Chondrocyte (in vitro differentiated cells): Measurements from ENCODE around the gene ARGLU1. TPM values are rescaled to one million over a fixed set of nuclear protein-coding genes. Genes with fewer than 3 reads are reported as not detected.
A peak's percentile ranks its signal among the peaks of the same experiment; 100 is the strongest.

Experiments
- DNase-seq: peaks from one replicate; pipeline ENCODE4 v3.0.0; 2021; ENCODE audit warnings: mixed read lengths, low spot score
- H3K27ac Mint-ChIP-seq: one replicate; pipeline ENCODE4 v1.8.0; 2021; ENCODE audit warnings: mild to moderate bottlenecking, moderate library complexity, mixed read lengths; ENCODE audit not compliant: unreplicated experiment
- H3K27me3 Mint-ChIP-seq: 2 replicates; pipeline ENCODE4 v1.8.0; 2021; ENCODE audit warnings: low read depth, mixed read lengths
- H3K36me3 Mint-ChIP-seq: 2 replicates; pipeline ENCODE4 v1.8.0; 2021; ENCODE audit warnings: low read depth, mixed read lengths
- H3K4me1 Mint-ChIP-seq: 2 replicates; pipeline ENCODE4 v1.8.0; 2021; ENCODE audit warnings: low read depth, mild to moderate bottlenecking, mixed read lengths
- H3K4me3 Mint-ChIP-seq: one replicate; pipeline ENCODE4 v1.8.0; 2021; ENCODE audit warnings: mild to moderate bottlenecking, moderate library complexity, mixed read lengths; ENCODE audit not compliant: unreplicated experiment
- H3K9me3 Mint-ChIP-seq: 2 replicates; pipeline ENCODE4 v1.8.0; 2021; ENCODE audit warnings: low read depth, mixed read lengths
- long read RNA-seq: library from polyadenylated mRNA; stranded (forward); transcript quantifications from one replicate; pipeline ENCODE4 v2.0.0, GENCODE V29; 2021
- total RNA-seq: library from RNA; stranded (reverse); gene quantifications from 3 replicates; pipeline ENCODE4 v1.2.1, GENCODE V29; 2021
- TF ChIP-seq, protein P1 (sequence below): fragments of 200-600 bp; sonication (generic); IDR thresholded peaks from 2 replicates; pipeline ENCODE4 v1.5.0; 2021; ENCODE audit warnings: antibody characterized with exemption, mild to moderate bottlenecking, moderate library complexity

ARGLU1 gene
- total RNA-seq, result 48.5 to 55.6 TPM (median 51.6 TPM) in 3 replicates
- long read RNA-seq, full-length matches to known transcripts, result 96 of 102 reads
- long read RNA-seq, partial matches to known transcripts, result 1 of 102 reads
- long read RNA-seq, other reads (novel, unspliced or antisense), result 5 of 102 reads

DNA sequence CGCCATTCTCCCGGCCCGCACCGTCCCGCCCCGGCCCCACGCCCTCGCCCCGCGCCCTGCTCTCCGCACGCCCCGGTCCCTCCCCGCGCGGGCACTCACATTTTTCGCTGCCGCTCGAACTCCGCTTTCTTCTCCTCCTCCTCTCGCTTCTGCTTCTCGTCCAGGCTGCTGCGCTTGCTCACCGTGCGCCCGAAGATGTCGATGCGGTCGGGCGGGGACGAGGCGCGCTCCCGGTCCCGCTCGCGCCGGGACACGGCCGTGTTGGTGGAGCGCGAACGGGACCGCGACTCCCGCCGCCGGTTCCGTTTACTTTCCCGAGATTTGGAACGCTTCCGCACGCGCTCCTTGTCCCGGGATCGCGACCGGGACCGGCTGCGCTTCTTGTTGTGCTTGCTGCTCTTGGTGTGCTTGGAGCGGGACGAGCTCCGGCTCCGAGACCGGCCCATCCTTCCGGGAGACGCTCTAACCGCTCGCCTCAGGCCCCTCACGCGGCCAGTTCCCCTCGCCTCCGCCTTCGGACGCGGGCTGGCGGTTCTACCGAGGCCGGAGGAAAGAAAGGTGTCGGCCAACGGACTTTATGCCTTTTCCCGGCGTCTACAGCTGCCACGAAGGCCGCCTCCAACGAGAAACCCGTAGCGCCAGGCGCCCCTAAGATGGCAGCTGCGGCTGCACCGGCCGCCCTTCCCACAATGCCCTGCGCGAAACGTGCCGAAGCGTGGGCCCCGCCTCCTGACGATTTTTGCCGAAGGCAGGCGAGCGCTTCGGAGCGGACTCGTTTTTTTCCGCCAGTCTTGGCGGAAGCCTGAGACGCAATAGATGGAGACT, at the start of gene ARGLU1:
TSS of gene ARGLU1 (minus strand) at position 664 of the 825 bp plus-strand sequence. CDS start at position 446, 218 bp downstream.
- DNase-seq, result peak; percentile 96
- Mint-ChIP-seq H3K27ac (peak within 1 kb of the TSS; percentile 96), H3K4me3 (peak within 1 kb of the TSS; percentile 99), H3K36me3 (no peaks in the 10 kb centered on the region), H3K9me3 (no peaks in the 10 kb centered on the region), H3K4me1 (peaks cover 54% of the 10 kb centered on the region), H3K27me3 (no peaks in the 10 kb centered on the region)
- TF ChIP-seq, protein P1, sequence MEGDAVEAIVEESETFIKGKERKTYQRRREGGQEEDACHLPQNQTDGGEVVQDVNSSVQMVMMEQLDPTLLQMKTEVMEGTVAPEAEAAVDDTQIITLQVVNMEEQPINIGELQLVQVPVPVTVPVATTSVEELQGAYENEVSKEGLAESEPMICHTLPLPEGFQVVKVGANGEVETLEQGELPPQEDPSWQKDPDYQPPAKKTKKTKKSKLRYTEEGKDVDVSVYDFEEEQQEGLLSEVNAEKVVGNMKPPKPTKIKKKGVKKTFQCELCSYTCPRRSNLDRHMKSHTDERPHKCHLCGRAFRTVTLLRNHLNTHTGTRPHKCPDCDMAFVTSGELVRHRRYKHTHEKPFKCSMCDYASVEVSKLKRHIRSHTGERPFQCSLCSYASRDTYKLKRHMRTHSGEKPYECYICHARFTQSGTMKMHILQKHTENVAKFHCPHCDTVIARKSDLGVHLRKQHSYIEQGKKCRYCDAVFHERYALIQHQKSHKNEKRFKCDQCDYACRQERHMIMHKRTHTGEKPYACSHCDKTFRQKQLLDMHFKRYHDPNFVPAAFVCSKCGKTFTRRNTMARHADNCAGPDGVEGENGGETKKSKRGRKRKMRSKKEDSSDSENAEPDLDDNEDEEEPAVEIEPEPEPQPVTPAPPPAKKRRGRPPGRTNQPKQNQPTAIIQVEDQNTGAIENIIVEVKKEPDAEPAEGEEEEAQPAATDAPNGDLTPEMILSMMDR, result peak; percentile 14

- peaks cover 1% of the 10 kb centered on the region for H3K27me3 Mint-ChIP-seq
- DNase-seq, result no peak
- no peak overlapping the region for H3K4me3 Mint-ChIP-seq
- H3K9me3 Mint-ChIP-seq, result no peaks in the 10 kb centered on the region
- no peaks in the 10 kb centered on the region for H3K36me3 Mint-ChIP-seq
- H3K4me1 Mint-ChIP-seq, result peaks cover 3% of the 10 kb centered on the region
- TF ChIP-seq, protein P1, result no peak
- H3K27ac Mint-ChIP-seq, result no peak overlapping the region
These were observed 49.6 kb upstream of the ARGLU1 start for GRCh38 chr13:106617561-106617960.

- DNase-seq, result no peak
- H3K27ac Mint-ChIP-seq, result no peak overlapping the region
- H3K36me3 Mint-ChIP-seq, result no peaks in the 10 kb centered on the region
- no peaks in the 10 kb centered on the region for H3K9me3 Mint-ChIP-seq
- H3K4me3 Mint-ChIP-seq, result no peak overlapping the region
- TF ChIP-seq, protein P1, result no peak
- H3K27me3 Mint-ChIP-seq, result no peaks in the 10 kb centered on the region
- H3K4me1 Mint-ChIP-seq, result peaks cover 3% of the 10 kb centered on the region
These were observed 48.8 kb upstream of the ARGLU1 start for GRCh38 chr13:106616729-106617128.

GRCh38 chr13:106614874-106615273, 46.9 kb upstream of the ARGLU1 start:
- TF ChIP-seq, protein P1, result no peak
- no peaks in the 10 kb centered on the region for H3K36me3 Mint-ChIP-seq
- no peak overlapping the region for H3K27ac Mint-ChIP-seq
- H3K9me3 Mint-ChIP-seq, result no peaks in the 10 kb centered on the region
- DNase-seq, result no peak
- no peak overlapping the region for H3K4me3 Mint-ChIP-seq
- H3K4me1 Mint-ChIP-seq, result peaks cover 2% of the 10 kb centered on the region
- H3K27me3 Mint-ChIP-seq, result no peaks in the 10 kb centered on the region

- Mint-ChIP-seq H3K4me3 (no peak overlapping the region), H3K4me1 (no peaks in the 10 kb centered on the region), H3K27ac (no peak overlapping the region), H3K9me3 (no peaks in the 10 kb centered on the region), H3K36me3 (no peaks in the 10 kb centered on the region), H3K27me3 (no peaks in the 10 kb centered on the region)
- DNase-seq, result no peak
- TF ChIP-seq, protein P1, result no peak
These were observed 44.8 kb upstream of the ARGLU1 start for GRCh38 chr13:106612688-106613087.
